ENCODE data around the gene OR4K13. TPM values are rescaled to one million over a fixed set of nuclear protein-coding genes. Genes with fewer than 3 reads are reported as not detected.

The OR4K13 gene, protein sequence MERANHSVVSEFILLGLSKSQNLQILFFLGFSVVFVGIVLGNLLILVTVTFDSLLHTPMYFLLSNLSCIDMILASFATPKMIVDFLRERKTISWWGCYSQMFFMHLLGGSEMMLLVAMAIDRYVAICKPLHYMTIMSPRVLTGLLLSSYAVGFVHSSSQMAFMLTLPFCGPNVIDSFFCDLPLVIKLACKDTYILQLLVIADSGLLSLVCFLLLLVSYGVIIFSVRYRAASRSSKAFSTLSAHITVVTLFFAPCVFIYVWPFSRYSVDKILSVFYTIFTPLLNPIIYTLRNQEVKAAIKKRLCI
- not detected for total RNA-seq

DNA sequence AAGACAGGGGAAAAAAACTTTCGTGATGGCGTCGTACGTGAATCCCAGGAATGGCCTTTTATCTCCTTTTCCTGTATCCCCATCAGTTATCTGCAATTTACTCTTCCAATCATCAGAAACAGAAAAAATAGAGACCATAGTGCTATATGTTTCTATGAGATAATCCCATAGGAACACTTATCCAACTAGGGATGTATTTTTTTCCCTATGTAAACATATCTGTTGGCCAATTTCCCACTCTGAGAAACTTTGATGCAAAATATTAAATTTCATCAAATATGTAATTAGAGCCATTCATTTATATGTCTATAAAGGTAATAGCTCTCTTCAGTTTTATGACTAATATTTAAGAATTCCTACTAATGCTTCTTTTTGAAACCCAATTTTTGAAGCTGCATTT lies at the start of gene OR4K13:
Gene OR4K13 (minus strand): TSS at position 101 of the 400 bp plus-strand sequence. CDS start 1,280 bp downstream, outside the sequence.
- H3K4me1 ChIP-seq, result no peaks in the 10 kb centered on the region
- DNase-seq (ENCODE audit: low spot score in 2 of 2), result no peak
- TF ChIP-seq CTCF (IDR thresholded peaks at IDR 0.05), result no peak
- TF ChIP-seq EP300 (IDR thresholded peaks at IDR 0.05), result no peak
- no peak for TF ChIP-seq POLR2A (IDR thresholded peaks at IDR 0.05)
- TF ChIP-seq POLR2AphosphoS5 (IDR thresholded peaks at IDR 0.05), result no peak
- no peaks in the 10 kb centered on the region for H3K9me3 ChIP-seq
- H3K4me3 ChIP-seq, result no peak within 1 kb of the TSS
- no peaks in the 10 kb centered on the region for H3K27me3 ChIP-seq
- 90% methylated on average over 4 of the region's 4 CpGs for WGBS
- H3K27ac ChIP-seq, result no peak within 1 kb of the TSS
- no peaks in the 10 kb centered on the region for H3K36me3 ChIP-seq

GRCh38 chr14:20059745-20060144 lies 23.9 kb upstream of the OR4K13 start, which contains the start of gene OR4L1:
TSS of gene OR4L1 (plus strand) at chr14:20060045. CDS start at chr14:20060045, 0 bp downstream.
- no peak for DNase-seq (ENCODE audit: low spot score in 2 of 2)
- no peak within 1 kb of the TSS for H3K4me3 ChIP-seq
- TF ChIP-seq POLR2A (IDR thresholded peaks at IDR 0.05) (no peak), POLR2AphosphoS5 (IDR thresholded peaks at IDR 0.05) (no peak), CTCF (IDR thresholded peaks at IDR 0.05) (no peak), EP300 (IDR thresholded peaks at IDR 0.05) (no peak)
- WGBS, result 63% methylated on average over 2 of the region's 2 CpGs
- no peaks in the 10 kb centered on the region for H3K9me3 ChIP-seq
- no peaks in the 10 kb centered on the region for H3K4me1 ChIP-seq
- H3K27me3 ChIP-seq, result no peaks in the 10 kb centered on the region
- no peak within 1 kb of the TSS for H3K27ac ChIP-seq
- H3K36me3 ChIP-seq, result no peaks in the 10 kb centered on the region

- Histone ChIP-seq H3K27ac (no peak overlapping the region), H3K4me1 (no peaks in the 10 kb centered on the region), H3K27me3 (no peaks in the 10 kb centered on the region), H3K4me3 (no peak overlapping the region), H3K9me3 (peaks cover 4% of the 10 kb centered on the region), H3K36me3 (no peaks in the 10 kb centered on the region)
- TF ChIP-seq POLR2AphosphoS5 (IDR thresholded peaks at IDR 0.05) (no peak), EP300 (IDR thresholded peaks at IDR 0.05) (no peak)
- WGBS, result 67% methylated on average over 1 of the region's 1 CpG
- DNase-seq (ENCODE audit: low spot score in 2 of 2), result no peak
These were observed 12.4 kb upstream of the OR4K13 start for GRCh38 chr14:20048202-20048601.

DNA sequence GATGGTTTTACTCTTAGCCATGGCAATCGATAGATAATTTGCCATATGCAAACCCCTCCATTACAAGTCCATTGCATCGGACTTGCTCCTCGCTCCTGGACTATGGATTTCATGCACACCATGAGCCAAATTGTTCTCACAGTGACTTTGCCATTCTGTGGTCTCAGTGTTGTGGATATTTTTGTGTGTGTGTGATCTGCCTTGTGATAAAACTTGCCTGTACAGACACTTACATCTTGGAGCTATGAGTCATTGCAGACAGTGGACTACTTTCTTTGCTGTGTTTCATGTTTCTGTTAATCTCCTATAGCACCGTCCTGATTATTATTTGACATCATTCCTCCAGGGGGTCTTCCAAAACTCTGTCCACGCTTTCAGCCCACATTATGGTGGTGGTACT lies 8.4 kb upstream of the OR4K13 start:
- Histone ChIP-seq H3K27me3 (no peaks in the 10 kb centered on the region), H3K4me3 (no peak overlapping the region), H3K27ac (no peak overlapping the region), H3K4me1 (no peaks in the 10 kb centered on the region), H3K36me3 (no peaks in the 10 kb centered on the region), H3K9me3 (peaks cover 4% of the 10 kb centered on the region)
- TF ChIP-seq CTCF (IDR thresholded peaks at IDR 0.05) (no peak), POLR2AphosphoS5 (IDR thresholded peaks at IDR 0.05) (no peak), POLR2A (IDR thresholded peaks at IDR 0.05) (no peak), EP300 (IDR thresholded peaks at IDR 0.05) (no peak)
- DNase-seq (ENCODE audit: low spot score in 2 of 2), result no peak
- WGBS, result 67% methylated on average over 5 of the region's 5 CpGs

DNA sequence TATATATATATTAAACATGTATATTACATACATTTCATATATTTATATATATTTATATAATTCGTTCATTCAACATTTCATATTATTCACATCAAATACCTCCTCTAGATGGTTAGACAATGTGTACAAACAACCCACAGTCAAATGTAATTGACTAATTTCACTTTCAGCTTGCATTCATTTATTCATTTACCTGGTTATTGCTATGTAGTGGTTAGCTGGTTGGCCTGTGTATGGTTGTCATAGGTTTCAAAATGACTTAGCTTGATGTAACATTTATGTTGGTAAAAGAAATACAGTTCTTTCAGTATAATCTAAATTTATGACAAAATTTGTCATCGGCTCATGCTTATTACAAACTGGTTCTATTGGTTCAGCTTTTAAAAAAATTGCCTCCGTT lies 389 bp downstream of the OR4K13 start:
- Histone ChIP-seq H3K9me3 (no peaks in the 10 kb centered on the region), H3K27me3 (no peaks in the 10 kb centered on the region), H3K4me3 (no peak overlapping the region), H3K27ac (no peak overlapping the region), H3K36me3 (no peaks in the 10 kb centered on the region), H3K4me1 (no peaks in the 10 kb centered on the region)
- 79% methylated on average over 3 of the region's 3 CpGs for WGBS
- no peak for TF ChIP-seq POLR2A (IDR thresholded peaks at IDR 0.05)
- TF ChIP-seq POLR2AphosphoS5 (IDR thresholded peaks at IDR 0.05), result no peak
- TF ChIP-seq EP300 (IDR thresholded peaks at IDR 0.05), result no peak
- TF ChIP-seq CTCF (IDR thresholded peaks at IDR 0.05), result no peak
- DNase-seq (ENCODE audit: low spot score in 2 of 2), result no peak
